OCI-LY1 (cell line): Measurements from ENCODE around the gene PKD2L2.

Experiments used
- H2AFZ ChIP-seq: fragments of 200-600 bp; sonication (generic), shearing (Covaris generic); 2 replicates; pipeline ENCODE4 v1.6.0; 2014; ENCODE audit warnings: antibody characterized with exemption, mild to moderate bottlenecking, low read length
- H3F3A ChIP-seq: fragments of 200-600 bp; sonication (generic), shearing (Covaris generic); 2 replicates; pipeline ENCODE4 v1.6.0; 2014; ENCODE audit warnings: mild to moderate bottlenecking, antibody characterized with exemption, low read length, moderate library complexity; ENCODE audit not compliant: insufficient read depth
- H3K27ac ChIP-seq: fragments of 200-600 bp; sonication (generic); 2 replicates; pipeline ENCODE4 v1.5.1; 2014; ENCODE audit warnings: low read length, mixed run types, mild to moderate bottlenecking, low read depth; ENCODE audit not compliant: poor library complexity, severe bottlenecking
- H3K27me3 ChIP-seq: fragments of 200-600 bp; sonication (generic); 2 replicates; pipeline ENCODE4 v1.6.0; 2014; ENCODE audit warnings: antibody characterized with exemption, mild to moderate bottlenecking, low read length, moderate library complexity; ENCODE audit not compliant: insufficient read depth
- H3K36me3 ChIP-seq: fragments of 200-600 bp; sonication (generic); 2 replicates; pipeline ENCODE4 v1.6.1; 2014; ENCODE audit warnings: mild to moderate bottlenecking, antibody characterized with exemption, low read length, moderate library complexity, mixed read lengths; ENCODE audit not compliant: insufficient read depth
- H3K4me1 ChIP-seq: fragments of 200-600 bp; sonication (generic); 2 replicates; pipeline ENCODE4 v1.5.1; 2014; ENCODE audit warnings: mild to moderate bottlenecking, low read length, moderate library complexity; ENCODE audit not compliant: insufficient read depth, severe bottlenecking
- H3K4me2 ChIP-seq: fragments of 200-600 bp; sonication (generic), shearing (Covaris generic); 2 replicates; pipeline ENCODE4 v1.6.1; 2014; ENCODE audit warnings: low read length
- H3K4me3 ChIP-seq: fragments of 200-600 bp; sonication (generic); 2 replicates; pipeline ENCODE4 v1.5.1; 2014; ENCODE audit warnings: low read length, low read depth, mild to moderate bottlenecking, mixed read lengths; ENCODE audit not compliant: poor library complexity, severe bottlenecking
- H3K79me2 ChIP-seq: fragments of 200-600 bp; shearing (Covaris generic); 2 replicates; pipeline ENCODE4 v1.6.1; 2016; ENCODE audit warnings: mixed run types, low read length, mixed read lengths; ENCODE audit not compliant: insufficient read depth
- H3K9ac ChIP-seq: fragments of 200-600 bp; sonication (generic), shearing (Covaris generic); 2 replicates; pipeline ENCODE4 v1.6.1; 2014; ENCODE audit warnings: mild to moderate bottlenecking, low read length, mixed read lengths
- H3K9me2 ChIP-seq: fragments of 200-600 bp; sonication (generic), shearing (Covaris generic); 2 replicates; pipeline ENCODE4 v1.6.1; 2014; ENCODE audit warnings: low read depth, mild to moderate bottlenecking, low read length, mixed read lengths
- H3K9me3 ChIP-seq: fragments of 200-600 bp; shearing (Covaris generic); 2 replicates; pipeline ENCODE4 v1.6.1; 2014; ENCODE audit warnings: low read length, mixed read lengths
- H4K20me1 ChIP-seq: fragments of 200-600 bp; sonication (generic), shearing (Covaris generic); 2 replicates; pipeline ENCODE4 v1.6.0; 2016; ENCODE audit warnings: mild to moderate bottlenecking, low read length; ENCODE audit not compliant: insufficient read depth
- CTCF ChIP-seq: fragments of 200-600 bp; sonication (generic), shearing (Covaris generic); IDR thresholded peaks from 2 replicates; pipeline ENCODE4 v1.5.1; 2017; ENCODE audit warnings: mild to moderate bottlenecking, antibody characterized with exemption, low read length, moderate library complexity, mixed read lengths
- EZH2 ChIP-seq: fragments of 200-600 bp; sonication (generic), shearing (Covaris generic); IDR thresholded peaks from 2 replicates; pipeline ENCODE4 v1.8.0; 2017; ENCODE audit warnings: borderline replicate concordance, mixed run types, mild to moderate bottlenecking, antibody characterized with exemption, low read length, moderate library complexity, mixed read lengths

PKD2L2 gene

GRCh38 chr5:137870647-137871339 lies 18.5 kb upstream of the PKD2L2 start:
- no peaks in the 10 kb centered on the region for H3K27me3 ChIP-seq
- no peak overlapping the region for H3K4me3 ChIP-seq
- H2AFZ ChIP-seq, result no peak overlapping the region
- H3K9ac ChIP-seq, result no peak overlapping the region
- H3K36me3 ChIP-seq, result no peaks in the 10 kb centered on the region
- no peaks in the 10 kb centered on the region for H3K79me2 ChIP-seq
- no peaks in the 10 kb centered on the region for H3K9me2 ChIP-seq
- no peaks in the 10 kb centered on the region for H3K9me3 ChIP-seq
- no peak overlapping the region for H3K4me2 ChIP-seq
- no peak for TF ChIP-seq CTCF
- no peak for TF ChIP-seq EZH2
- H4K20me1 ChIP-seq, result no peaks in the 10 kb centered on the region
- H3K27ac ChIP-seq, result no peak overlapping the region
- H3F3A ChIP-seq, result no peaks in the 10 kb centered on the region
- H3K4me1 ChIP-seq, result no peaks in the 10 kb centered on the region

GRCh38 chr5:137871571-137871970 lies 17.7 kb upstream of the PKD2L2 start:
- Histone ChIP-seq H3K27ac (no peak overlapping the region), H3K4me2 (no peak overlapping the region), H2AFZ (no peak overlapping the region), H3K27me3 (no peaks in the 10 kb centered on the region), H3K9me2 (no peaks in the 10 kb centered on the region), H3K9me3 (no peaks in the 10 kb centered on the region), H3K79me2 (no peaks in the 10 kb centered on the region), H3K4me1 (no peaks in the 10 kb centered on the region), H3K36me3 (no peaks in the 10 kb centered on the region), H4K20me1 (no peaks in the 10 kb centered on the region), H3F3A (no peaks in the 10 kb centered on the region), H3K4me3 (no peak overlapping the region), H3K9ac (no peak overlapping the region)
- TF ChIP-seq CTCF (no peak), EZH2 (no peak)

GRCh38 chr5:137872466-137872865 lies 16.8 kb upstream of the PKD2L2 start:
- TF ChIP-seq CTCF, result no peak
- no peak for TF ChIP-seq EZH2
- no peak overlapping the region for H3K4me3 ChIP-seq
- no peak overlapping the region for H2AFZ ChIP-seq
- no peaks in the 10 kb centered on the region for H3K36me3 ChIP-seq
- H4K20me1 ChIP-seq, result no peaks in the 10 kb centered on the region
- H3K9me3 ChIP-seq, result no peaks in the 10 kb centered on the region
- no peak overlapping the region for H3K27ac ChIP-seq
- no peaks in the 10 kb centered on the region for H3F3A ChIP-seq
- H3K79me2 ChIP-seq, result no peaks in the 10 kb centered on the region
- H3K9me2 ChIP-seq, result no peaks in the 10 kb centered on the region
- H3K9ac ChIP-seq, result no peak overlapping the region
- no peaks in the 10 kb centered on the region for H3K27me3 ChIP-seq
- no peaks in the 10 kb centered on the region for H3K4me1 ChIP-seq
- H3K4me2 ChIP-seq, result no peak overlapping the region
